ENCODE results near the gene LTB. TPM values are rescaled to one million over a fixed set of nuclear protein-coding genes. Genes with fewer than 3 reads are reported as not detected.
A peak's percentile ranks its signal among the peaks of the same experiment; 100 is the strongest.

The LTB gene
- total RNA-seq, 1 experiment from 2014 or later, result not detected

- ChIA-PET POLR2A (no interaction called here), CTCF (no interaction called here)
- TF ChIP-seq CTCF (IDR thresholded peaks at IDR 0.05; ENCODE audit: insufficient read depth in 1 of 2, low read depth in 1 of 2, low read length in 1 of 2, severe bottlenecking in 1 of 2, unreplicated experiment in 1 of 2), result no peak
- H3K4me3 ChIP-seq (ENCODE audit: low read depth, low read length), result no peak overlapping the region
- no peak for DNase-seq
- Mint-ChIP-seq H3K9me3 (ENCODE audit: unreplicated experiment) (no peaks in the 10 kb centered on the region), H3K27ac (ENCODE audit: unreplicated experiment) (no peak overlapping the region), H3K4me1 (ENCODE audit: low read depth, unreplicated experiment) (no peaks in the 10 kb centered on the region), H3K36me3 (ENCODE audit: insufficient read depth, unreplicated experiment) (peaks cover 20% of the 10 kb centered on the region), H3K4me3 (ENCODE audit: unreplicated experiment) (no peak overlapping the region), H3K27me3 (ENCODE audit: insufficient read depth, unreplicated experiment) (no peaks in the 10 kb centered on the region)
- no TSS peak for BruUV-seq (replicated peaks)
- H3K4me1 ChIP-seq, result peaks cover 4% of the 10 kb centered on the region; the same call in 1 of the 2 replicates
- H3K36me3 ChIP-seq (ENCODE audit: control insufficient read depth, insufficient read depth, low read length), result no peaks in the 10 kb centered on the region; the same call in 1 of the 2 replicates
- no peaks in the 10 kb centered on the region for H3K9me3 ChIP-seq
- intact Hi-C loops (cut with micrococcal nuclease; ENCODE audit: unreplicated experiment), result no loop called here
- H3K27me3 ChIP-seq (replicated peaks; ENCODE audit: control insufficient read depth, insufficient read depth, low read length), result no peaks in the 10 kb centered on the region
These were observed 23.4 kb downstream of the LTB start for GRCh38 chr6:31558631-31559500.

GRCh38 chr6:31558318-31558625 lies 24.0 kb downstream of the LTB start:
- Mint-ChIP-seq H3K27me3 (ENCODE audit: insufficient read depth, unreplicated experiment) (no peaks in the 10 kb centered on the region), H3K4me3 (ENCODE audit: unreplicated experiment) (no peak overlapping the region), H3K36me3 (ENCODE audit: insufficient read depth, unreplicated experiment) (peaks cover 20% of the 10 kb centered on the region), H3K27ac (ENCODE audit: unreplicated experiment) (no peak overlapping the region), H3K9me3 (ENCODE audit: unreplicated experiment) (no peaks in the 10 kb centered on the region), H3K4me1 (ENCODE audit: low read depth, unreplicated experiment) (no peaks in the 10 kb centered on the region)
- H3K36me3 ChIP-seq (ENCODE audit: control insufficient read depth, insufficient read depth, low read length), result no peaks in the 10 kb centered on the region; the same call in 1 of the 2 replicates
- intact Hi-C loops (cut with micrococcal nuclease; ENCODE audit: unreplicated experiment), result no loop called here
- CTCF ChIA-PET, result no interaction called here
- POLR2A ChIA-PET, result no interaction called here
- no peaks in the 10 kb centered on the region for H3K27me3 ChIP-seq (replicated peaks; ENCODE audit: control insufficient read depth, insufficient read depth, low read length)
- no peak for DNase-seq
- no peak overlapping the region for H3K4me3 ChIP-seq (ENCODE audit: low read depth, low read length)
- H3K4me1 ChIP-seq, result peaks cover 4% of the 10 kb centered on the region; the same call in 1 of the 2 replicates
- no peaks in the 10 kb centered on the region for H3K9me3 ChIP-seq
- no peak for TF ChIP-seq CTCF (IDR thresholded peaks at IDR 0.05; ENCODE audit: insufficient read depth in 1 of 2, low read depth in 1 of 2, low read length in 1 of 2, severe bottlenecking in 1 of 2, unreplicated experiment in 1 of 2)
- no TSS peak for BruUV-seq (replicated peaks)

- Mint-ChIP-seq H3K4me1 (ENCODE audit: low read depth, unreplicated experiment) (no peaks in the 10 kb centered on the region), H3K27ac (ENCODE audit: unreplicated experiment) (no peak overlapping the region), H3K9me3 (ENCODE audit: unreplicated experiment) (no peaks in the 10 kb centered on the region), H3K4me3 (ENCODE audit: unreplicated experiment) (no peak overlapping the region), H3K27me3 (ENCODE audit: insufficient read depth, unreplicated experiment) (no peaks in the 10 kb centered on the region), H3K36me3 (ENCODE audit: insufficient read depth, unreplicated experiment) (peaks cover 20% of the 10 kb centered on the region)
- TSS peak; percentile 18 for BruUV-seq (replicated peaks)
- no peak for DNase-seq
- CTCF ChIA-PET, result no interaction called here
- no peaks in the 10 kb centered on the region for H3K27me3 ChIP-seq (replicated peaks; ENCODE audit: control insufficient read depth, insufficient read depth, low read length)
- intact Hi-C loops (cut with micrococcal nuclease; ENCODE audit: unreplicated experiment), result no loop called here
- peaks cover 4% of the 10 kb centered on the region; the same call in 1 of the 2 replicates for H3K4me1 ChIP-seq
- H3K36me3 ChIP-seq (ENCODE audit: control insufficient read depth, insufficient read depth, low read length), result no peaks in the 10 kb centered on the region; the same call in 1 of the 2 replicates
- POLR2A ChIA-PET, result no interaction called here
- TF ChIP-seq CTCF (IDR thresholded peaks at IDR 0.05; ENCODE audit: insufficient read depth in 1 of 2, low read depth in 1 of 2, low read length in 1 of 2, severe bottlenecking in 1 of 2, unreplicated experiment in 1 of 2), result no peak
- H3K4me3 ChIP-seq (ENCODE audit: low read depth, low read length), result no peak overlapping the region
- H3K9me3 ChIP-seq, result no peaks in the 10 kb centered on the region
These were observed 24.5 kb downstream of the LTB start for GRCh38 chr6:31557443-31558317.
